Peyer's patch (tissue), 4 donors: Measurements from ENCODE around the gene CHCHD1.

Experiments used
- CTCF ChIP-seq, 6 experiments: fragments of 450-650 bp in 4 of 6; fragments of 200-600 bp in 2 of 6; sonication (generic) in 1 of 6; IDR thresholded peaks; one replicate each; pipeline ENCODE4 v1.5.1; 2017 to 2019; ENCODE audit warnings: antibody characterized with exemption in 6 of 6, mild to moderate bottlenecking in 3 of 6, moderate library complexity in 1 of 6
- POLR2A ChIP-seq, 2 donors: fragments of 450-650 bp; IDR thresholded peaks; one replicate each; pipeline ENCODE4 v1.5.1; 2017; ENCODE audit warnings: antibody characterized with exemption in 2 of 2, mild to moderate bottlenecking in 2 of 2, moderate library complexity in 2 of 2

- TF ChIP-seq CTCF (IDR thresholded peaks at IDR 0.05), result no peak
- TF ChIP-seq POLR2A (IDR thresholded peaks at IDR 0.05), result no peak
Observed at GRCh38 chr10:73828161-73828560, 46.3 kb downstream of the CHCHD1 start.
